PFSK-1 (cell line): Measurements from ENCODE around the gene KIF26A.

Source experiments
- FOXP2 ChIP-seq: optimal IDR thresholded peaks from 2 replicates; pipeline ENCODE3; 2011; ENCODE audit warnings: borderline replicate concordance, control low read depth, inconsistent platforms; ENCODE audit not compliant: insufficient read depth; ENCODE audit errors: extremely low read length, extremely low read depth
- POLR2AphosphoS5 ChIP-seq: IDR thresholded peaks from 2 replicates; pipeline ENCODE4 v1.6.1; 2012; ENCODE audit warnings: low read depth, mild to moderate bottlenecking, control low read depth, low read length, moderate library complexity
- REST ChIP-seq, 2 experiments: IDR thresholded peaks; 2 replicates each; pipeline versions ENCODE4 v1.6.1 to v1.8.0; 2011 to 2012; ENCODE audit warnings: low read depth in 2 of 2, low read length in 2 of 2, control low read depth in 1 of 2, inconsistent platforms in 1 of 2, mild to moderate bottlenecking in 1 of 2, moderate library complexity in 1 of 2; ENCODE audit not compliant: insufficient read depth in 1 of 2
- SIN3A ChIP-seq: IDR thresholded peaks from 2 replicates; pipeline ENCODE4 v1.6.1; 2012; ENCODE audit warnings: mild to moderate bottlenecking, low read length, moderate library complexity, borderline replicate concordance; ENCODE audit not compliant: insufficient read depth
- TAF1 ChIP-seq: IDR thresholded peaks from 2 replicates; pipeline ENCODE4 v1.6.1; 2012; ENCODE audit warnings: low read length, control low read depth, borderline replicate concordance; ENCODE audit not compliant: insufficient read depth

Gene KIF26A

GRCh38 chr14:104144453-104144790 is 6.0 kb downstream of the KIF26A start:
- TF ChIP-seq TAF1 (no peak), REST (IDR thresholded peaks at IDR 0.05; ENCODE audit: insufficient read depth in 1 of 2, low read depth in 2 of 2, low read length in 2 of 2) (no peak), POLR2AphosphoS5 (no peak), FOXP2 (no peak), SIN3A (no peak)

GRCh38 chr14:104144911-104145825 is 6.8 kb downstream of the KIF26A start:
- TF ChIP-seq TAF1 (no peak), FOXP2 (no peak), REST (IDR thresholded peaks at IDR 0.05; ENCODE audit: insufficient read depth in 1 of 2, low read depth in 2 of 2, low read length in 2 of 2) (no peak), SIN3A (no peak), POLR2AphosphoS5 (no peak)

GRCh38 chr14:104145826-104146601 is 7.6 kb downstream of the KIF26A start:
- TF ChIP-seq SIN3A (no peak), REST (IDR thresholded peaks at IDR 0.05; ENCODE audit: insufficient read depth in 1 of 2, low read depth in 2 of 2, low read length in 2 of 2) (no peak), POLR2AphosphoS5 (no peak), TAF1 (no peak), FOXP2 (no peak)

- TF ChIP-seq POLR2AphosphoS5 (no peak), REST (IDR thresholded peaks at IDR 0.05; ENCODE audit: insufficient read depth in 1 of 2, low read depth in 2 of 2, low read length in 2 of 2) (no peak), TAF1 (no peak), SIN3A (no peak), FOXP2 (no peak)
These were observed 8.4 kb downstream of the KIF26A start for GRCh38 chr14:104146651-104147345.
